ENCODE data around the gene SOX18.

The SOX18 gene

DNA sequence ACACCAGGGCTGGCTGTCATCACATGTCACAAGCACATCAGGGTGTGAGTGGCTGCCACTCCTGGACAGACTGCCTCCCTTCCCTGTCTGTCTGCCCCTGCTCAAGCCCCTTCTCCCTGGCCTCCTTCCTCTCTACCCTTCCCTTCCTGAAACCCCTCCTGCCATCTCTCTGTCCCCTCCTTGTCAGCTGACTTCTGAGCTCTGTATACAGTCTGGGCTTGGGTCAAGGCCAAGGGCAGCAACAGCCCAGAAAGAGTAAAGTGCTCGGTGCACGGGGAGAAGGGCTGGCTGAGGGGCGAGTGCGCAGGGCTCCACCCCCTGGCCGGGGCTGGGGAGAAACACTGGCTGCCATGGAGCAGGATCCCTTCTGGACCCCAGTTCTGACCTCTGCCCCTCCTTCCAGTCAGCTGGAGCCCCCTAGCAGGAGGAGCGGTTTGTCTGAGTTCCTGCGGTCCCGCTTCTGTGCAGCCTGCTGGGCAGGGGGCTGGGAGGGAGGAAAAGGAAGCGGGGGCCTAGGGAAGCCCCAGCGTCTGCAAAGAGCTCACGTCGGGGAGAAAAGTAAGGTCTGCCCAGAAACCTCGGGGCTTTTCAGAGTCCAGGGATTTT is 32.8 kb upstream of the SOX18 start:
- intact Hi-C loops (cut with DNase I; ENCODE audit: low total_unique reads), result no loop called here
- DNase-seq, result no peak
- Histone ChIP-seq H3K9me3 (no peaks in the 10 kb centered on the region), H3K4me3 (no peak overlapping the region), H3K36me3 (no peaks in the 10 kb centered on the region), H3K27me3 (peaks cover 3 to 29% of the 10 kb centered on the region in 2 donors), H3K4me1 (peaks cover 0 to 59% (median 36%) of the 10 kb centered on the region in 4 donors), H3K27ac (no peak overlapping the region)
- TF ChIP-seq, protein P1, sequence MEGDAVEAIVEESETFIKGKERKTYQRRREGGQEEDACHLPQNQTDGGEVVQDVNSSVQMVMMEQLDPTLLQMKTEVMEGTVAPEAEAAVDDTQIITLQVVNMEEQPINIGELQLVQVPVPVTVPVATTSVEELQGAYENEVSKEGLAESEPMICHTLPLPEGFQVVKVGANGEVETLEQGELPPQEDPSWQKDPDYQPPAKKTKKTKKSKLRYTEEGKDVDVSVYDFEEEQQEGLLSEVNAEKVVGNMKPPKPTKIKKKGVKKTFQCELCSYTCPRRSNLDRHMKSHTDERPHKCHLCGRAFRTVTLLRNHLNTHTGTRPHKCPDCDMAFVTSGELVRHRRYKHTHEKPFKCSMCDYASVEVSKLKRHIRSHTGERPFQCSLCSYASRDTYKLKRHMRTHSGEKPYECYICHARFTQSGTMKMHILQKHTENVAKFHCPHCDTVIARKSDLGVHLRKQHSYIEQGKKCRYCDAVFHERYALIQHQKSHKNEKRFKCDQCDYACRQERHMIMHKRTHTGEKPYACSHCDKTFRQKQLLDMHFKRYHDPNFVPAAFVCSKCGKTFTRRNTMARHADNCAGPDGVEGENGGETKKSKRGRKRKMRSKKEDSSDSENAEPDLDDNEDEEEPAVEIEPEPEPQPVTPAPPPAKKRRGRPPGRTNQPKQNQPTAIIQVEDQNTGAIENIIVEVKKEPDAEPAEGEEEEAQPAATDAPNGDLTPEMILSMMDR (IDR thresholded peaks at IDR 0.05), result no peak

DNA sequence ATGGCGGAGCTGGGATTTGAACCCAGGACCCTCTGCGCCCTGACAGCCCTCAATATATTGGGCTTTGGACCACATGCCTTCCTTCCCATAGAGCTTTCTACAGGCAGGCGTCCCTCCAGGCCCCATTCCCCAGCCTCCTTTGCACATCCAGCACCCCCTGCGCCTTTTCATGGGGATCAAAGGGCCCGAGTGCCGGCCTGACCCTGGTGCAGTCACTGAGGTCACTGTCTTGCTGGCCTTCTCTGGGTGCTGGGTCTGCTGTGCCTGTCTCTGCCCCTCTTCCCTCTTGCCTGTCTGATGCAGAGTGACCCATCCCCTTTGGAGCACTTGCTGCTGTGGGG is 32.2 kb upstream of the SOX18 start:
- intact Hi-C loops (cut with DNase I; ENCODE audit: low total_unique reads), result no loop called here
- H3K36me3 ChIP-seq, result no peaks in the 10 kb centered on the region
- peaks cover 3 to 26% of the 10 kb centered on the region in 2 donors for H3K27me3 ChIP-seq
- no peak overlapping the region for H3K4me3 ChIP-seq
- peaks cover 0 to 63% (median 38%) of the 10 kb centered on the region in 4 donors for H3K4me1 ChIP-seq
- TF ChIP-seq, protein P1 (IDR thresholded peaks at IDR 0.05), result no peak
- no peaks in the 10 kb centered on the region for H3K9me3 ChIP-seq
- H3K27ac ChIP-seq, result no peak overlapping the region
- no peak for DNase-seq

DNA sequence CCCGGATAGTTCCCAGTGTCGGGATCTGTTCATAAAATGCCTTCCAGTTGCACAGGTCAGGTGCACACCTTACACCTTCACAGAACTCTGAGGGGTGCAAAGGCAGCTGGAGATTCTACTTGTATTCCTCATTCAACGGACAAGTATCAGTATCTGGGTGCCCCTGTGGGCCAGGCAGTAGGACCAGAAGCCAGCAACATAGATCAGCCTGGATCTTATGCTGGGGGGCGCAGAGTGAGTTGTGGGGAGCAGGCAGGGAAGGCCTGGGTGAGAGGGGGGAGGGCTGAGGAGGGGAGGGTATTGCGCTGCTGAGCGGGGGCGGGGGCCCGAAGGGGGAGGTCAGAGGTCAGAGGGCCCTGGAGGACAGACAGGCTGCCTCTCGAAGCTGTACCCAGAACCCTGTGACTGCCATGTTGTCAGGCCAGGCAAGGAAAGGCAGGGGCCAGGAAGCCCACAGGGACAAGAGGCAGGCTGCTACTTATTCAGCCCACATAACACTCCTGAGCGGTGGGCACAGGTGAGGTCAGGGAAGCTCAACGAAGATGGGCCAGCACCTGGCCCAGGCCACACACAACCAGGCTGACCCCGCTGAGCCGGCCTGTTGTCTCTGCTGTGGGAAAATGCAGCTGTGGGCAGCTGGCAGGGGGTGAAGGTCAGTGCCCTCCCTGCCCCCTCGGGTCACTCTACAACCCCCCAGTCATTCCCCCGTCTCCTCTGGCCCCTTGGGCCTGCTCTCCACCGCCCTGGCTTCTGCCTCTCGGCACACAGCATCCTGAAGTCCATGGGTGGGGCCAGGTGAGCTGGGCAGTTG is 31.6 kb upstream of the SOX18 start:
- intact Hi-C loops (cut with DNase I; ENCODE audit: low total_unique reads), result no loop called here
- H3K36me3 ChIP-seq, result no peaks in the 10 kb centered on the region
- no peaks in the 10 kb centered on the region for H3K9me3 ChIP-seq
- peak overlapping the region; percentile 61 to 72 for H3K27ac ChIP-seq
- DNase-seq, result no peak
- H3K4me1 ChIP-seq, result peaks cover 0 to 69% (median 38%) of the 10 kb centered on the region in 4 donors
- H3K27me3 ChIP-seq, result peaks cover 3 to 23% of the 10 kb centered on the region in 2 donors
- TF ChIP-seq, protein P1 (IDR thresholded peaks at IDR 0.05), result no peak
- peak overlapping the region; percentile 65 to 68 for H3K4me3 ChIP-seq

DNA sequence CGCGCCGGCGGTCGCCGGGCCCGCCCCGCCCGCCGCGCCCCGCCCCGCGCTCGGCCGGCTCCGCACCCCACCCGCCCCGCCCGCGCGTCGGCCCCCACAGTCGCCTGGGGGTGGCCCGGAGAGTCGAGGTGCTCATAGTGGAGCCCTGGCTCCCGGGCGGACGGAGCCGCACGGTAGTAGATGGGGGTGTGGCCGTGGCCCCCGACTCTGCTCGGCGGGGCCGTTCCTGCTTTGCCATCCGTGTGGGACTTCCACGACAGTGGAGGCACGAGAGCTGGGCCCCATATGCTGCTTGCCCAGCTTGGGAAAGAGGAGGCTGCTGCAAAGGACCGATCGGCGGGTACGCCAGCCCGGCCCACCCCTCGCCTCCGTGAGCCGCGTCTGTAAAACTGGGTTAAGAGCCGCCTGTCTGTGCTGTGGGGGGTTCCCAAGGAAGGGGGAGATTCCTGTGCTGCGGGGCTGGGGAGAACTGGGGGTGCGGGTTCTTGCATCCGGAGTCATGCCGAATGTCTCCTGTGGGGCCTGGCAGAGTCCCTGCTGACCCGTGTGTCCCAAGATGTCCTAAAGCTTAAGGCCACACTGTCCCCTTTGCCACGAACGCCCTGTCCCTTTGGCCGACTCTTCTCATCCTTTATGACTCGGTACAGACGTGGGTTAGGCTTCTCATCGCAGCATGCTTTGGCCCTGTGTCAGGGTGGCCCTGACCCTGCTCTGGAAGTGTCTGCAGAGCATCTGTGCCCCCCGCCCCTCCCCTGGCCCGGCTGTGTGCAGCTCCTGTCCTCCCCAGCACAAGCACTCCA is 30.8 kb upstream of the SOX18 start, which contains the start of gene OPRL1:
OPRL1 (plus strand) TSS at position 70 of the 800 bp plus-strand sequence. CDS start 12,639 bp downstream, outside the sequence.
- intact Hi-C loops (cut with DNase I; ENCODE audit: low total_unique reads), result no loop called here
- Histone ChIP-seq H3K9me3 (no peaks in the 10 kb centered on the region), H3K4me3 (peak within 1 kb of the TSS; percentile 65 to 68), H3K27me3 (peaks cover 3 to 20% of the 10 kb centered on the region in 2 donors), H3K27ac (peak within 1 kb of the TSS; percentile 69 to 80), H3K4me1 (peaks cover 0 to 69% (median 42%) of the 10 kb centered on the region in 4 donors), H3K36me3 (peaks cover 0 to 2% (median 0%) of the 10 kb centered on the region in 3 donors)
- TF ChIP-seq, protein P1 (IDR thresholded peaks at IDR 0.05), result no peak
- no peak for DNase-seq

DNA sequence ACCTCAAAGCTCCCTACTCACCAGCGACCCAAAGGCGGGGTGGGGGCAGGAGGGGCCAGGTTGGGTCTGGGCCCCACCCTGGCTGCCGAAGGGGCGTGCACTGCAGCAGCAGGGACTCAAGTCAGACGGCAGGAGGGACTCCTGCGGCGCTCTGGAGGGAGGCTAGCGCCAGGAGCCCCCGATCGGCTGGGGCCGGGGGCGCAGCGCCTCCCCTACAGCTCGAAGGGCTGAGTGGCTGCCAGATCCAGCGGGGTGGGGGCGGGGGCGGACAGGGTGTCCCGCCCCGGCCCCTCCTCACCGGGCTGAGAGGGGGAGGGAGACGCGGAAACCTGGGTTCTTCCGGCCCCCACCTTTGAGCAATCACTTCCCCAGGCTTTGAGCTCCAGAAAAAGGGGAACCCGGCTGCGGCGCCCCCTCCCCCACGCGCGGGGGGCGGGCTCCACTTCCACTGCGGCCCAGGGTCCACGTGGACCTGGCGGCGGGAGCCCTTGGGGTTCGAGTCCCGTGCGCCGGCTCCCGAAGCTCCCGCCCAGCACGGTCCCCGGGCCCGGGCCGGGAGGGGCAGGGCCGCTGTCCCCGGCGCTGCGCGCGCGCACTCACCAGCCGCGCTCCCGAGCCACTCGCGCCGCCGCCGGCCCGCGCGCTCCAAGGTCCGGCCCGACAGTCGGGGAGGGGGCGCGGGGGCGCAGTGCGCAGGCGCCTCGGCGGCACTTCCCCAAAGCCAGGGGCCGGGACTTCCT is 30.0 kb upstream of the SOX18 start, which contains the start of gene RGS19:
RGS19 (minus strand) TSS at position 246 of the 740 bp plus-strand sequence. CDS start 2,632 bp downstream, outside the sequence.
- peaks cover 0 to 61% (median 46%) of the 10 kb centered on the region in 4 donors for H3K4me1 ChIP-seq
- peaks cover 0 to 10% (median 7%) of the 10 kb centered on the region in 3 donors for H3K36me3 ChIP-seq
- peak within 1 kb of the TSS; percentile 69 to 80 for H3K27ac ChIP-seq
- H3K27me3 ChIP-seq, result peaks cover 0 to 12% of the 10 kb centered on the region in 2 donors
- TF ChIP-seq, protein P1 (IDR thresholded peaks at IDR 0.05), result no peak
- peak within 1 kb of the TSS; percentile 65 to 68 for H3K4me3 ChIP-seq
- DNase-seq, result peak; percentile 73 to 84
- H3K9me3 ChIP-seq, result no peaks in the 10 kb centered on the region
- intact Hi-C loops (cut with DNase I; ENCODE audit: low total_unique reads), result no loop called here
